ENCODE results near the gene MT1F.

MT1F gene

DNA sequence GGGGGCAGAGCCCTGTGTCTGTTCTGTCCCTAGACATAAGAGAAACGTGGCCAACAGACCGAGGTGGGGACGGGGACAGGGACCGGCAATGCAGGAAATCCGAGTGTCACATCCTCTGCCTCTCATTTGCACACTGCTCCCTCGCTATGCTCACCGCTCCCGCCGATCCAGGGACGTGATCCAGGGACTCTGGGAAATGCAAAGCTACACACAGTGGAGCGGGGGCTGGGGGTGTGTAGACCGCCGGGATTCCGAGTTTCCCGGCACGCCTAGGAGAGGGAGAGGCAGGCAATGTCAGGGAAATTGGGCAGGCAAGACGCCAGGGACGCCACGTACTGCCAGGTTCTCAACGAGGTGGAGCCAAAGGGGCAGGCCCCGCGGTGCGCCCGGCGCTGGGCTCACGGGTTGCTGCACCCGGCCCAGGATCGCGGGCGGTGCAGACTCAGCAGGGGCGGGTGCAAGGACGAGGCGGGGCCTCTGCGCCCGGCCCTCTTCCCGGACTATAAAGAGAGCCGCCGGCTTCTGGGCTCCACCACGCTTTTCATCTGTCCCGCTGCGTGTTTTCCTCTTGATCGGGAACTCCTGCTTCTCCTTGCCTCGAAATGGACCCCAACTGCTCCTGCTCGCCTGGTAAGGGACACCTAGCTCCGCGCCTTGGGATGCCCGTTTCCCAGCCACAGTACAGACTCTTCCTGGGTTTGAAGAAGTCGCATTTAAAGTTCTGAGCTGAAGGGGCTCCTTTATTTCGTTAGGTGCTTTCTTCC lies 24.4 kb downstream of the MT1F start, which contains the start of gene MT1X:
Gene MT1X (plus strand): TSS at position 532 of the 764 bp plus-strand sequence. CDS start 71 bp downstream, at position 603.
- in situ Hi-C loops (cut with MboI; ENCODE audit: low pct_unique_long_range_greater_than_20kb, low sequenced_read_pairs, unreplicated experiment), result no loop called here
- DNase-seq (ENCODE audit: low spot score), result peak; percentile 88
- TF ChIP-seq, protein P1, sequence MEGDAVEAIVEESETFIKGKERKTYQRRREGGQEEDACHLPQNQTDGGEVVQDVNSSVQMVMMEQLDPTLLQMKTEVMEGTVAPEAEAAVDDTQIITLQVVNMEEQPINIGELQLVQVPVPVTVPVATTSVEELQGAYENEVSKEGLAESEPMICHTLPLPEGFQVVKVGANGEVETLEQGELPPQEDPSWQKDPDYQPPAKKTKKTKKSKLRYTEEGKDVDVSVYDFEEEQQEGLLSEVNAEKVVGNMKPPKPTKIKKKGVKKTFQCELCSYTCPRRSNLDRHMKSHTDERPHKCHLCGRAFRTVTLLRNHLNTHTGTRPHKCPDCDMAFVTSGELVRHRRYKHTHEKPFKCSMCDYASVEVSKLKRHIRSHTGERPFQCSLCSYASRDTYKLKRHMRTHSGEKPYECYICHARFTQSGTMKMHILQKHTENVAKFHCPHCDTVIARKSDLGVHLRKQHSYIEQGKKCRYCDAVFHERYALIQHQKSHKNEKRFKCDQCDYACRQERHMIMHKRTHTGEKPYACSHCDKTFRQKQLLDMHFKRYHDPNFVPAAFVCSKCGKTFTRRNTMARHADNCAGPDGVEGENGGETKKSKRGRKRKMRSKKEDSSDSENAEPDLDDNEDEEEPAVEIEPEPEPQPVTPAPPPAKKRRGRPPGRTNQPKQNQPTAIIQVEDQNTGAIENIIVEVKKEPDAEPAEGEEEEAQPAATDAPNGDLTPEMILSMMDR (IDR thresholded peaks at IDR 0.05; ENCODE audit: extremely low read depth, insufficient read depth, missing control alignments), result no peak

DNA sequence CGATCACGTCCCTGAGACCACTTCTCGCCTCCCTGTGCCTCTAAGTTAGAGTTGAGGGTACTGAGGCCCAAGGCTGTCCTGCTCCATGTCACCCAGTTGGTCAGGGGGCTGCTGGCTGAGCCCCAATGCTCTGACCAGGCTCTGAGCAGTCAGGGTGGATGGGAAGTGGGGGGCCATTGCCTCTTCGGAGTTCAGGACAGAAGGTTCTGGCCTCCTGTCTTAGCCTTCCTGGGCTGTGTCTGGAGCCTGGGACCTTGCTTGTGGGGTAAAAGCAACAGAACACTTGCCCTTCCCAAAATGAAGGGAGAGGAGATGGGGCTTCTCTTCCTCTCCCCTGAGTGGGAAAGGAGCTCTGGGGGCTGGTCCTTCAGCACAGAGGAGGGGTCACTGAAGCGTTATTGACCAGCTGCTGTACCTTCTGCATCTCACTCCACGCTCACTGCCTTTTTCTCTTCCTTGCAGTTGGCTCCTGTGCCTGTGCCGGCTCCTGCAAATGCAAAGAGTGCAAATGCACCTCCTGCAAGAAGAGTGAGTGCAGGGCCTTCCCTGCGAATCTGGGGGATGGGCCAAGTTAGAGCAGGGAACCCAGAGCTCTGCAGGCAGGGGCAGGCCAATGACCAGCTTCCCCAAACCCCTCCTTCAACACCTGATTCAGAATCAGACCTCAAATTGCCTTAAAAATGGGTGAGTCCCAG lies 25.1 kb downstream of the MT1F start:
- in situ Hi-C loops (cut with MboI; ENCODE audit: low pct_unique_long_range_greater_than_20kb, low sequenced_read_pairs, unreplicated experiment), result no loop called here
- no peak for DNase-seq (ENCODE audit: low spot score)
- TF ChIP-seq, protein P1 (IDR thresholded peaks at IDR 0.05; ENCODE audit: extremely low read depth, insufficient read depth, missing control alignments), result no peak

DNA sequence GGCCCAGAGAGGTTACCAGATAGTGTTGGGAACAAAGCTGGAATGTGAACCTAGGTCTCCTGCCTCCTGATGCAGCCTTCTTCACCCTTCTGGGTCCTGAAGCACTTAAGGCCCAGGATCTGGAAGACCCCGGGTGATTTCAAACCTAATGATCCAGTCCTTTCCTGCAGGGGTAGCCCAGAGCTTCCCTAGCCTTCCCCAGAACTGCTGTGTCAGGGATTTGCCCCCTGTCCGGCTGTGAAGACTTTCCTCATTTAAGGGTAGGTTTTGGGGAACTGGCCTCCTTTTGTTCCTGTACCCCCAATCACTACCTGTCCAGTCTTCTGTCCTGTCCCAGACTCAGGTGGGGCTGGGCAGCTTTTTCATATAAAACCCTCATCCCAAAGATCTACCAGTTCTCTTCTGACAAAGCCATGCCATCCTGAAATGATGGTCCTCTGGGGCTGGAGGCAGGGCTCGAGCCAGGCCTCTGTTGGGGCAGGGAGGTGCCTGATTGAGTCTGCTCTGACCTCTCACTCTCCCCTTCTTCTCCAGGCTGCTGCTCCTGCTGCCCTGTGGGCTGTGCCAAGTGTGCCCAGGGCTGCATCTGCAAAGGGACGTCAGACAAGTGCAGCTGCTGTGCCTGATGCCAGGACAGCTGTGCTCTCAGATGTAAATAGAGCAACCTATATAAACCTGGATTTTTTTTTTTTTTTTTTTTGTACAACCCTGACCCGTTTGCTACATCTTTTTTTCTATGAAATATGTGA lies 25.8 kb downstream of the MT1F start:
- in situ Hi-C loops (cut with MboI; ENCODE audit: low pct_unique_long_range_greater_than_20kb, low sequenced_read_pairs, unreplicated experiment), result no loop called here
- TF ChIP-seq, protein P1 (IDR thresholded peaks at IDR 0.05; ENCODE audit: extremely low read depth, insufficient read depth, missing control alignments), result no peak

DNA sequence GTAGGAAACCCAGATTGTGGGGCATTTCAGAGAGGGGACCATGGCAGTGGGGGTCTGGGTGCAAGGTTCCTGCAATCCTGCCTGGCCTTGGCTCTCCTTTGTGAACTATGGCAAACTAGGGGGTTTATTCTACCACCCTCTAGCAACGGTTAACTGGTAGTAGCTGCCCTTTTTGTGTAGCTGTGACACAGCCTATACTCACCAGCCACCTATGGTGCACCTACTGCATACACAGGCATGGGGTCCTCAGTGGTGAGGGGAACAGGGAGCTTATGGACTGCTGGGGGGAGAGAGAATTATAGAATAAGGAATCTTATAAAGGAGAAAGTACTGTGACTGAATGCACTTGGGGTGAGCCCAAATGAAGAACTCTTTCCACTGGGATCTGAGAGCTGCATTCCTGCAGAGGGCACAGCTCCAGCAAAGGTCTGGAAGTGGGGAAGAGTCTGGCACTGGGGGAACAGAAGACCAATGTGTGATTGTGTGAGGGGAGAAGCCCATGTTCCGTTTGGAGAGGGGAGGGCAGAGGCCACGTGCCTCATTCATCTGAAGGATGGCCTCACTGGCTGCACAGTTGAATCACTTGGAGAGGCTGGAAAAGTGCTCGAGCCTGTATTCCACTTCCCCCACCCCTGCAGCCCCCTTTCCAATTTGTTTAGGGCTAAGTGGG lies 26.6 kb downstream of the MT1F start:
- no peak for DNase-seq (ENCODE audit: low spot score)
- TF ChIP-seq, protein P1 (IDR thresholded peaks at IDR 0.05; ENCODE audit: extremely low read depth, insufficient read depth, missing control alignments), result no peak
- in situ Hi-C loops (cut with MboI; ENCODE audit: low pct_unique_long_range_greater_than_20kb, low sequenced_read_pairs, unreplicated experiment), result no loop called here

More for the DNA sequence above, 25.8 kb downstream of the MT1F start:
- DNase-seq (ENCODE audit: low spot score), result no peak

DNA sequence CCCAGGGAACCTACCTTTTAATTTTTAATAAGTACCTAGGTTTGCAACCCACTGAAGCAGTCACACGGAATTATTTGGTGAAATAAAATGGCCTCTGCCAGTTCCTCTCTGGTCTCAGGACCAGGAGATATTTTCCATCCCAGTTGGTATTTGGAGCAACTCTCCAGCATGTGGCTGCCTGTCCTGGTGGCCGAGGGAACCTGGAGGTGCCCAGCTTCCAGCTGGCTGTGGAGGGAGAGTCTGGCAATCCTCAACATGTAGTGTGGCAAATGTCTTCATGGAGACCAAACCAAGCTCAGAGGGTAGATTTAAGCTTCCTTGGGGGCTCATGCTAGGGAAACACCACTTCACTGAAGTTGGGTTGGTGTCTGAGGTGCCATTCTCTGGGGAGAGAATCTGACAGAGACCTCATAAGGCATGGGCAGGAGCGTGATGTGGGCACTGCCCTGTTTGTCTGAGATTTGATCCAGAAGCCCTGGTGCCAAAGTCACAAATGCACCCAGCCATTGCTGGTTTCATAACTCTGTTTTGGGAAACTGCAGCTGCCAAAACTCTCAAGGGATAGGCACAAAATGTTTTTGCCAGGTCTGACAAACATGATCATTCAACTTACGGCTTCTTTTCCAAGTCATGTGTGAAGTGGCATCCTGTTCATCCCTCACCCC lies 27.3 kb downstream of the MT1F start:
- DNase-seq (ENCODE audit: low spot score), result no peak
- in situ Hi-C loops (cut with MboI; ENCODE audit: low pct_unique_long_range_greater_than_20kb, low sequenced_read_pairs, unreplicated experiment), result no loop called here

More for the DNA sequence above, 27.3 kb downstream of the MT1F start:
- TF ChIP-seq, protein P1 (IDR thresholded peaks at IDR 0.05; ENCODE audit: extremely low read depth, insufficient read depth, missing control alignments), result no peak
